Stimulated activated CD8-positive, alpha-beta memory T cell treated with anti-CD3 and anti-CD28 coated beads, Interleukin-4, amount 100 ng/mL, for 48 hours (primary cell): ENCODE measurements around the gene TRIM44.
"Not testable (repeated sequence)": the region's sequence is repeated elsewhere in the genome, so short reads cannot be mapped to it uniquely, and the experiment has no call there.

Experiments
- DNase-seq: peaks from one replicate; pipeline ENCODE4 v3.0.0-alpha.2; 2020

The TRIM44 gene

DNA sequence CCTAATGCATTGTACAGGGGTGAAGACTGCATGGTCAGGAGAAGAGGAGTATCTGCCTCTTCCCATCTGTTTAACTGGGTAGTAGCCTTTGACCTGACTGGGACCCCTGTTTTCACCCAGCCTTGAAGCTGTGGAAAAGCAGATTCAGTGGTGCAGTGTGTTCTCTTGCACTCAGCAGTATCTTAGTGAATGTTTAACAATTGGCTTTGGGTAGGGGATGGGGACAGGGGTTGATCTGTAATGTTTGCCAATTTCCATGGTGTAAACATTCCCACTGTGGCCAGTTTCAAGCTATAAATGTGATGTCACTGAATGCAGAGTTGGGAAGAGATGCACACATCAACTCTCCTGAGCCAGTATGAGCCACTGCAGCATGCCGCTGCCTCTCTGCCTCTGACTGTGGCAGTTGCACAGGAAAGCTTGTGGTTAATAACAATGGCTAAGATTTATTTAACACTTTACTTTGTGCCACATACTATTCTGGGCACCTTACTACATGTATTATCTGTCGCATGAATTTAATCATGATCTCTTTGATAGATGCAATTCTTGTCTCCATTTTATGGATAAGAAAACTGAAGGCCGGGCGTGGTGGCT, 28.6 kb upstream of the TRIM44 start:
- no peak for DNase-seq

DNA sequence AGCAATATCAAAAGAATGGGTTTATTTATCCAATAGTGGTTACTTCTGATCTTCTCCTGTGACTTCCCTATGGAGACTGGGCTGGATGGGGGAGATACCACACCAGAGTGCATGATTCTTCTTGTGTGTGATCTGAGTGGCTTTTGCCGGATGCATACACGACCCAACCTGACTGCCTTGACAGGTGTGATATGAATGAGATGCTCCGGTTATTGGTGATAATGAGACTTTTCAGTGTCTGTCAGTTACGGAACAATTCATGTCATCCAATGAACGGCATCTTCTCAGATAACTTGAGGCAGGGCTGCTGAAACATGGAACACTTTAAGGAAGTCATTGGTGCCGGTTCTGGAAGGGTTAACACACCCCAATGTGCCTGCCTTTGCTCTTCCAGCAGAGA, 26.6 kb upstream of the TRIM44 start:
- no peak for DNase-seq

DNA sequence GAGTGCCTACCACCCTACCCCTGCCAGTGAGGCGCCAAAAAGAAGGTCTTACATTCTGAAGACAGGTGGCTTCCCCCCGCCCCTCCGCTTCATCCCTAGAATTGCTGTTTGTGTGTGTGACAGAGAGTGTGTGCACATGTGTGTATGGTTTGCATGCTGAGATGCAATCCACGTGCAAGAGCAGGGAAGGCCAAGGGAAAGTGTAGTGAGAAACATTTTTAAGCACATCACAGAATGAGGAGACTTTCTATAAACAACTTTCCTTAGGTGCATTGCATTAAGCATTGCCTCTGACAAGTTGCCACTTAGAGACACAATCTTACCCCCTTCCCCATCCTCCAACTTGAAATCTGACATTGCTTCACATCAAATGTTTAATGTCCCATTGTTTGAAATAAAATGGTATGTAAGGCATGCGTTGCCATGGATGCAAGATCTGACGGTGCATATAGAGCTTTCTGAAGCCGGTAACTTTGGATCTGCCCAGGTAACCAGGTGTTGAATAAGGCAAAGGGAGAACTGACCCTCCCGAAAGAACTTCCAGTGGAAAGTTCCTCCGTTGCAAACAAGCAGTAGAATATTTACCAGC, 22.9 kb upstream of the TRIM44 start:
- DNase-seq = no peak

DNA sequence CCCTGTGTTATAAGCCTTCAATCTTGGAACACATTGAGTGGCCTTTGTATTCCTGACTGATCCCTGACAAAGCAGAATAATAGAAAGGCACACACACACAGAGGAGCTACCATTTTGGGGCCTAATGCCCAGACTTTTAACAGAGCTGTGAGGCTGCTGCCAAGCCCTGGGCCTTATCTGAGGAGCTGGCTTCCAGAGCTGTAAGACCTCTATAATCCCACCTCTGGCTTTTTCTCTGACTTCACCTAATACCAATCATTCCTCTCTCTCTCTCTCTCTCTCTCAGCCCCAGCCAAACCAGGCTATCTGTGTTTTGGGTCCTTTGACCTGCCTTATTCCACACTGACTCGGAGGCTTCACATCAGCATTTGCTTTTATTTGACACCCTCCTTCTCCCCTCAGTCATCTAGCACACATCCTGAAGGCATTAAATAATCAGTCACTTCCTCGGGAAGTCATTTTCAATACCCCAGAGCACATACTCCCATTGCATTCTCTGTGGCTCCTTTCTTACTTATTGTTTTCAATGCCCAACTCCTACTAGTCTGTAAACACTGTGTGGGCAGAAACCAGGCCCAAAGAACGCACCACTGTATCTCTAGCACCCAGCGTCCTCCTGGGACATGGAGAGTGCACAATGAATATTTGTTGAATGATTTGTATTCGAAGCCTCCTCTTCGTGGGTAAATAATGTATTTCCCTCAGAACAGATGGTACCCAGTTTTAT, 21.2 kb upstream of the TRIM44 start:
- no peak for DNase-seq

DNA sequence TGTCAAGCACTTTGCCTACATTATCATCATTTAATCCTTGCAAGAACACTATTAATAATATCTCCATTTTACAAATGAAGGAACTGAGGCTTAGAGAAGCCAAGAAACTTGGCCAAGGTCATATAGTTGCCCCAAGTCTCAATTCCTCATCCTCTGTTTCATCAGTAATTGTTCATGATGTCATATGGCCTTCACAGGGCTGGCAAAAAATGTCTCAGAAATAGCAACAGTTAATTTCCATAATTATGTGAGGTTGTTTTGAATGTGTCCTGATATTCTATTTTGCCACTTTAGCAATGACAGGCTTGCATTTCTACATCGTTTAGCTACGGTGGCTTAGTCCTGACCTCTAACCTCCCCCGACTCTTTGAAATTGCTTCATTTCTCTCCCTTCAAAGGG, 20.6 kb upstream of the TRIM44 start:
- no peak for DNase-seq

DNA sequence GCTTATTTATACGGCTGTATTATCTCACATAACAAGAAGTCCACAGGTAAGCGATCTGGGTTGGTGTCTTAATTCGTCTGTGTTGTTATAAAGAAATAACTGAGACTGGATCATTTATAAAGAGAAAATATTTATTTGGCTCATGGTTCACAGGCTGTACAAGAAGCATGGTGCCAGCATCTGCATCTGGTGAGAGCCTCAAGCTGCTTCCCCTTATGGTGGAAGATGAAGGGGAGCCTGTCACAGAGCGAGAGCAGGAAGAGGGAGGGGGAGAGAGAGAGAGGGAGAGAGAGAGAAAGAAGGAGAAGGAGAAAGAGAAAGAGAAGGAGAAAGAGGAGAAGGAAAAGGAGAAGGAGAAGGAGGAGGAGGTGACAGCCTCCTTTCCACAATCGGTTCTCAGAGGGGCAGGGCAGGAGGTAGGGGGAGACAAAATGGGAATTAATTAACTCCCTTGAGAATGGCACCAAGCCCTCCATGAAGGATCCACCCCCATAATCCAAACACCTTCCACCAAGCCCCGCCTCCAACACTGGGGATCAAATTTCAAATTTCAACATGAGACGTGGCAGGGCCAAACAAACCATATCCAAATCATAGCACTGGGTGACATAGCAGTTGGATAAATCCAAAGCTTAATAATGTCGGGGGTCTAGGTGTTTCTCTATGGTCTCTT, 15.0 kb upstream of the TRIM44 start:
- DNase-seq = no peak

DNA sequence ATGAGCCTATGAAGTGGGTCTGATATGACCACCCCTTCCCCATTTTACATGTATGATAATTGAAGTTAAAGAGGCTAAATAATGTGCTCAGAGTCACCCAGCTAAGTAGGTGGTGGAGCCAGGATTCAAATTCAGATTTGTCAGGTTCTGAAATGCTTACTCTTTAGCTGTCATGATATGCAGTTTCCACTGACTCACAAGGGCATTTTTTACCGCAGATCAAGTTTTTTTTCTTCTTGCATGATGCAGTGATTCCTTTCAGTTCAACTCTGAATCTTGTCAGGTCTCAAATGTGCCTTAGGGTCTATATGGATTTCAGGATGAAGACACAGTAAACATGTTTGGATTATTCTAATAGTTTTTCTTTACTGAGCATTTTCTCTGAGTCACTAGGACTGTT, 12.6 kb upstream of the TRIM44 start:
- no peak for DNase-seq

DNA sequence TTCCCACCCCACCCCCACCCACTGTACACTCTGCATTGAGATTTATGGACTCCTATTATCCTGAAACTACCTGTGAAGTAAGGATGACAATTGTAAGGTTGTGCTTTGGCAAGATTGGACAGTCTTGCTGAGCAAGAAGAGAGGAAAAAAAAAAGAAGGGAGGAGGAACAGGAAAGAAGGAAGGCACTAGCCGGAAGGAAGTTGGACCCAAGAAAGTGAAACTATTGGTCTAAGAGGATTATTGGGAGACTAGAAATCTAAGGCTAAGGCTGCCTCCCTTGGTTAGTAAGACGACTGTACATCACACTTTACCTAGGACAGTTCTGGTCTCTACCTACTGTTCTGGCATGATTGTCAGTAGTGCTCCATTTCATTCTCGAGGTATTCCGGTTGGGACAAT, 12.1 kb upstream of the TRIM44 start:
- no peak for DNase-seq

DNA sequence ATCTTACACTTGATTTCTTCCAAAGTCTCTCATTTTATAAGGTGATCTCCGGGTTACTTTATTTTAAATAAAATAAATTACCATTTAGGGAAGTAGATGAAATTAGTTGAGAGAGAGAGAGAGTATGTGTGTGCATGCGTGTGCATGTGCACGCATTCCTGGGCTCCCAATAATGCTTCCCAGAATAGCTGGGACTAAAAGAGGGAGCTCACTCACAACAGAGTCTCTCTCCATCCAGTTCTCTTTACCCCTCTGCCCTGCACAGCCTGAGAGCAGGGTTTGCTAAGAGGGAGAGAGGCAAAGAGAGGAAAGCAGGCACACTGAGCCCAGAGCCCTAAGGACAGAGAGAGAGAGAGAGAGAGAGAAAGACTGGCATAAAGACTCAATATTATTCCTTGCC, 11.3 kb upstream of the TRIM44 start:
- no peak for DNase-seq

DNA sequence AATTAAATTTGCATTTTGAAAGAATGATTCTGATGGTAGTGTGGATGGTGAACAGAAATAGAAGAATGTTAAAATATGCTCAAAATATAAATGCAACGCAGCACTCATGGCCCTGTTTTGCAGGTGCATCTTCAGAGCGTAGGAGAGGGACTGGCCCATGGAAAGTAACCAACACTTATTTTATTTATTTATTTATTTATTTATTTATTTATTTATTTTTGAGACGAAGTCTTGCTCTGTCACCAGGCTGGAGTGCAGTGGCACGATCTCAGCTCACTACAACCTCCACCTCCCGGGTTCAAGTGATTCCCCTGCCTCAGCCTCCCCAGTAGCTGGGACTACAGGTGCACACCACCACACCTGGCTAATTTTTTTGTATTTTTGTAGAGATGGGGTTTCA, 9.8 kb upstream of the TRIM44 start:
- not testable (repeated sequence) for DNase-seq

DNA sequence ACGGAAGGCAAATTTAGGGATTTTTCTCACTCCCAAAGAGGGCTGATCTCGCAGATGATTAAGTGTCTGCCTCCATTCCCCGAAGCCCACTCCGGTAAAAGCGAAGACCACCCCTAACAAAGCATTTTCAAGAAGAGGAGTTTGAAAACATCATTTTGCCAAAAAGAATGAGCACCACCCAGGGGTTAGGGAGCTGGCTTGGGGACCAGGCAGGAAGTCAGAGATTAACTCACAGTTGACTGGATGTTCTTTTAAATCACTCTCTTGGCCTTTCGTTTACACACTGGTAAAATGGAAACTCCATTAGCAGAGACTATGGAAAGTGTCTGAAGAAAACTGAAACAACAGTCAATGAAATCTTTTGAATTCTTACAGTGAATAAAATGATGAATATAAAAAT, 7.9 kb upstream of the TRIM44 start:
- no peak for DNase-seq

DNA sequence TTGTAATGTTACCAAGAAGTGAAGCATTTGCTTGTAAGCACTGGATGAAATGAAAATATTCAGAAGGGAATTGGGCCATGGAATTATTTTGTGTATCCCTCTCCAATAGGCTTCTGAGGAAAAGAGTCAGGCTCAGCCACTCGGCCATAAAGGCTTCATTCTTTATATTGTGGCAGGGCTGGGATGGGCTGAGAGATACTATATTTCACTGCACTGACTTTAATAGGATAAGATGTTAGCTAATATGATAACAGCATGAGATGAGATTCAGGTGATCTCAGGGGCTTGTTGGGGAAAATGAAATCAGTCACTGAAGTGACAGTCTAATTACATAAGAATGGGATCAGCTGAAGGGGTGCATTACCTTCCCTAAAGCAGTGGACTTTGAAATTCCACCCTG, 7.3 kb upstream of the TRIM44 start:
- DNase-seq = no peak

DNA sequence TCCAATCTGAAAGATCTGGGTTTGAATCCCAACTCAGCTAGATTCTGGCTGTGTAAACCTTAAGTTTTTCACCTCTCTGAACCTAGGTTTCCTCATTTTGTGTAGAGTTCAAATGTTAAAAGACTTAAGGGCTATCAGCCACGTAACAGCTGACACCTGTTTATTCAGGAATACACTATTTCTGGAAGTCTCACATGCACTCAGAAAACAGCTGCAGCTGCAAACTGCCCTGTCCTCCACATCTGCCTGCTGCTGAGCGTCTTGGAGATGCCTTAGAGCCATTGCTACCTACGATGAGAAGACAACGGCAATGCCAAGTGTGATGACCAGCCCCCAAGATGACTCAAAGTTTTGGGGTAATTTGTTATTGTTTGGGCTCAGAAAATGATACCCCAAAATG, 6.7 kb upstream of the TRIM44 start:
- DNase-seq = no peak

DNA sequence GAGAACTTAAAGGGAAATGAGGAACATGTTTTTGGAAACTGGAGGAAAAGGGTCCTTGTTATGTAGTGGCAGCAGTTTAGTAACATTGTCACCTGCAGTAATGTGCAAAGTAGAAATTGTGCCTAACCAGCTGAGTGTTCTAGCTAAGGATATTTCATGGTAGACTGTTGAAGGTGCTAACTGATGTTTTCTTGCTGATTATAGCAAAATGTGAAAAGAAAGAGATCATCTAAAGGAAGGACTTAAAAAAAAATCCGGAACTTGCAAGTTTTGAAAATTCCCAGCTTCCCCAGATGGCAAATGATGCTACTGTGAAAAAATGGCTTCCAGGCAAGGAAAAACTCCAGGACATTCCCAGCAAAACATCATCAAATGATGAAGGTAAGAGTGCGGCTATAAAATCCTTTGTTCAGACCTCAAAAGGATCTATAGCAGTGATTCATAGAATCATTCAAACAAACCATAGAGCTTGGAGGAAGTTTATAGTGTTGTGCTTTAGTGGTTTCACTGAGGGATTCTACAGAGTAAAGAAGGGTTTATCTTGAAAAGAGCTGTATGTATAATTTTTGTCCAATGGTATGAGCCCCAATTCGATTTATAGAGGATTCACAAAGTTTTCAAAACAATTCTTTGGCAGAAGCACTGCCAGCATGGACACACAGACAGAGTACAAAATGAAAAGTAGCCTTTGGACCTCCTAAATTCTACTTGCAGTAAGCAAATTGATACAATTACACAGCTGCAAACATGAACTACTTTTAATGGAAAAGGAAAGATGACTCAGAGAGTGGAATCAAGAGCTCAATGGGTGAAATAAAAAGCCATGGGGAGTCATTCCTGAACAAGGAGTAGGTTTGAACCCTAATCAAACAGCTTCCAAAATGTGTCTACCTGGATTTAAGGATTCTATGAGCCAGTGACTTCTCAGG, 4.3 kb upstream of the TRIM44 start:
- no peak for DNase-seq

DNA sequence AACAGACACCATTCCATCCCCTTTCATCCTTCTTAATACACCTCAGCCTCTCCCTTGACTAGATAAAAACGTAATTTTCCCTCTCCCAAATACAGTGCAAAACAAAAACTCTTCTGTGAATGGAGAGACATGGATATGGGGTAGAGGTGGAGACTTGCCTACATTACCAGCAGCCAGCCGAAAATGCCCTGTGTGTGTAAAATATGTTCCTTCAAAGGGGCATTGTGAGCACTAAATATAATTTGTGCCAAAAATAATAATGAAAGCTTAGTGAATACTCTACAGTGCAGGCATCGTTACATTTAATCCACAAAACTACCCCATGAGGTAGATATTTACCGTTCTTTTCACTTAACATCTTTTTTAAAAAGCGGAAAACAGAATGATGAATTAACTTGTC, 1.0 kb upstream of the TRIM44 start:
- no peak for DNase-seq

DNA sequence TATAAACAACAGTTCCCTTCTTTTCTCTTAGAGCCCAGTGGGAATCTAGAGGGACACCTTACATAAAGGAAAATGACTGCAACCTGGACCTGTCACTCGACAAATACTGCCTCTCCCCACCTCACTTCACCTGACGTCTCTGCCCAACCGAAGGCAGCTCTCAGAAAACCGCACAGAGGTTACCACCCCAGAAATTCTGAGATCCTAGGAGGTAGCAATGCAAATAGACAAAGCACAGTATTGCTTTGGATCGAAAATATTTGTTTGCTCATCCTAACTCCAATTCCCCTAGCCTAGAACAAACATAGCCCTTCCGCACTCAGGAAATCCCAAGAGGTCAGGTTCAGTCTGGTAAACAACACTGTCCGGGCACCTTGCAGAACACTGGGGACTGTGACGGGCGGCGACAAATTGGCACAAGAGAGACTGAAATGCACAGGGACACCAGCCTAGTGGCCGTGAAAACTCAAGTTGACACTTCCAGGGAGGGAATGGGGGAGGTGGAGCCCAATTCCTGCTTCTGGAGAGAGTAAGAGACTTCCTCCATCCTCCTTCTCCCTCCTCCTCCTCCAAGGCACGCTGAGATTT, 420 bp upstream of the TRIM44 start:
- no peak for DNase-seq

DNA sequence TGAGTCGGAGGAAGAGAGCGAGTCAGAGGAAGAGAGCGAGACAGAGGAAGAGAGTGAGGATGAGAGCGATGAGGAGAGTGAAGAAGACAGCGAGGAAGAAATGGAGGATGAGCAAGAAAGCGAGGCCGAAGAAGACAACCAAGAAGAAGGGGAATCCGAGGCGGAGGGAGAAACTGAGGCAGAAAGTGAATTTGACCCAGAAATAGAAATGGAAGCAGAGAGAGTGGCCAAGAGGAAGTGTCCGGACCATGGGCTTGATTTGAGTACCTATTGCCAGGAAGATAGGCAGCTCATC, 780 bp downstream of the TRIM44 start:
- DNase-seq = no peak

DNA sequence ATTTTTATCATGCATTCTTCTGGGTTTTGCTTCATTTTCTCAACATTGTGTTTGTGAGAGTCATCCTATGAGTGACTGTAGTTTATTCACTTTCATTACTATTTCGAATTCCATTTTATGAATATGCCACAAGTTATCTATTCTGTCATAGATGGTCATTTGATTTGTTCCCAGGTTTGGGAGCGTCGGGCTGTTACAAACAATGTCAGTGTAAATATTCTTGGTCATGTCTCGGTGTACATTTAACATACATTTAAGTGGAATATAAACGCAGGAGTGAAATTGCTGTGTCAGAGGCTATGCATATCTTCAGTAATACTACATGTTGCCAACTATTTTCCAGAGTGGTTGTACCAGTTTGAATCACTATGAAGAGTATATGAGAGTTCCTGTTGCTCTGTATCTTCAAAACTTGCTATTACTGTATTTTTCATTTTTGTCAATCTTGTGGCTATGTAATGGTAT, 2.4 kb downstream of the TRIM44 start:
- no peak for DNase-seq

DNA sequence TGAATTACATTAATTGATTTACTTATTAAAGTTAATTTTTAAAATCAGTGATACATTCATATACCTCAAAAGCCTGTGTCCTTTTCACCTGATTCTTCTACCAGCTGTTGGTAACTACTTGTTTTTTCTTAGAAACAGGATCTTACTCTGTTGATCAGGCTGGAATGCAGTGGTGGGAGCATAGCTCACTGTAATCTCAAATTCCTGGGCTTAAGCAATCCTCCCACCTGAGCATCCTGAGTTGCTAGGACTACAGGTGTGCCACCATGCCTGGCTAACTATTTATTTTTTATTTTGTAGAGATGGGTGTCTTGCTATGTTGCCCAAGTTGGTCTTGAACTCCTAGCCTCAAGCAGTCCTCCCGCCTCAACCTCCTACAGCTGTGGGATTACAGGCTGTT, 4.7 kb downstream of the TRIM44 start:
- no peak for DNase-seq

DNA sequence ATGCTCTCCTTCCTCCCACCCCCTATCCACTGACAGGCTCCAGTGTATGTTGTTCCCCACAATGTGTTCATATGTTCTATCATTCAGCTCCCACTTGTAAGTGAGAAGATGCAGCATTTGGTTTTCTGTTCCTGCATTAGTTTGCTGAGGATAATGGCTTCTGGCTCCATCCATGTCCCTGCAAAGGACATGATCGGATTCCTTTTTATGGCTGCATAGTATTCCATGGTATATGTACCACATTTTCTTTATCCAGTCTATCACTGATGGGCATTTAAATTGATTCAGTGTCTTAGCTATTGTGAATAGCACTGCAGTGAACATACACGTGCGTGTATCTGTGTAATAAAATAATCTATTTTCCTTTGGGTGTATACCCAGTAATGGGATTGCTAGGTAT, 5.8 kb downstream of the TRIM44 start:
- not testable (repeated sequence) for DNase-seq

DNA sequence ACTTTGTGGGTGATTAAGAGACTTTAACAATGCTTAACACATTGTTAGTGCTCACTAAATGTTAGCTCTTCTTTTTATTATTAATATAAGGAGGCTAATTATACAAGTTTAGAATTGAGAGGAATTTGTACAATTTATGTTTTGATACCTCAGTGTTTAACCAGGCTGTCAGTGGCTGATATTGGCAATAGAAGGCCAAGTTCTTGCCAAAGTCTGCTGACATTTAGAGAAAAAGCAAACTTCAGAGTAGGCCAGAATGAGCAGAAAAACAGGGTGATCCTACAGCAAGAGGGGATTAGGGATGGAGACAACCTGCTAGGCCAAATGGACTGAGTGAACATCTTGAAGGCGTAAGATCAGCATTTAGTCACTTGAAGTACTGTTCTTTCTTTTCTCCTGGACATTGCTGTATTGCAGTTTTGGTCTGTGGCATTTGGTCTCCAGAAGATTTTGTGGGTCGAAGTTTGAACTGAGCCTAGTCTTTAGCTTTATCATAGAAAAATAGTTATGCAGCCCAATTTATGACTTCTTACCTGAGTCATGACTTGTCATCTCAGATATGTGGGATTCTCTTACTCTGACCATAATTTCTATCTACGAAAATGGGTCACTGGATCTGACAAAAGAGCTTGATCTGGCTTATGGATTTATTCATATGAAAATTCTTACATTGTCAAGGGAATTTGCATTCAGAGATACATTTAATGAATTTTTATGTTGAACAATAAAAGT, 9.0 kb downstream of the TRIM44 start:
- DNase-seq = no peak

DNA sequence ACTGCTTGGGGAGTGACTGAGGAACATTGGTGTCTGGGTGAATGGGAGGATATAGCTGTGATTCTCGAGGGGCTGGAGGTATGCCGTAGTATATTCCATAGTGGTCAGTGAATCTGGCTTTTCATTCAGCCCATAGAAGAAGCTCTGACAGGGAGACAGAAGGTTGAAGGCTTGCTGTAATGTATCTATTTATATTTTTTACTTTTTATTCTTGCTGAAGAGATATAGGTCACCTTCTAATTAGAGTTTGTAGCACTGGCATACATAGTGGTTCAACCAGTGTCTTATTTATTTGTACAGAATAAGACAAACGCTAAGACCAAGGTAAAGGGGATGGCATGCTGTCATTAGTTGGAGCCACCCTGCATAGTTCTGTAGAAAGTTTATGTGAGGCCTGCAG, 10.0 kb downstream of the TRIM44 start:
- DNase-seq = no peak
